Measurements from ENCODE around the gene SRPRB. TPM values are rescaled to one million over a fixed set of nuclear protein-coding genes. Genes with fewer than 3 reads are reported as not detected.

Gene SRPRB
- total and polyA plus RNA-seq, 2 experiments from 2014 or later: 25.6 to 36.0 TPM

DNA sequence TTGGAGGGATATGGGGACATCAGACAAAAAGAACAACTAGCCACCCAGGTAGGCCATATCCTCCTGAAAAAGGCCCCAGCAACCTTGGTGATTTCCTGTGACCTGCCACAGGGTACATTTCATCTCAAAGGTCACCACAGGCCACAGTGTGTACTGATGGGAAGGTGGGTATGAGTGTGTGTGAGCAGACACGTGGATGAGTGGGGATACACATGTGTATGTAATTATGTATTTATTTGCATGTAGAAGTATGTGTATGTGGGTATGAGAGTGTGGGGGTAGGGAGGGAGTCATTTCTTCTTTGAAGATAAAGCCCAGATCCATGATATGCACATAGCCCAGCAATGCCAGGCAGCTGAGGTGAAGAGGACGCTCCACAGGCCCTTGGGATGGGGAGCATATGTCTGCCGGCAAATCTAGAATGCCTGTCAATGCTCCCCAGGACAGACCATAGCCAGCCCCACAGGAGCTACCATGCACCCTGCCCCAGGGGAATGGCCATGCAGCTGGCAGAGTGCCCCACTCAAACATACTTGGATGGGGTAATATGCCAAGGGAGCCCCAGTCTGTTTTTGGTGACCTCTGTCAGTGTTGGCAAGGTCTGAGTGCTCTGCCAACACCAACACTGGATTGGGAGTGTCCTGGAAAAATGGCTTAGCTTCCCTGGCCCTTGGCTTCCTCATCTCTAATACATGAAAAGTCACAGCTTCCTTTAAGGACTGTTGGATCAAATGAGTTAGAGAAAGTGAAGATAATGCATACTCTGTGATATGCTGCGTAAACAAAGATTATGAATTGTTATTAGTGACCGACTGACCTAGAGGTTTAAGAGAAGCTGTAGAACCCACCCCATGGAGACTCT, 47.7 kb downstream of the SRPRB start:
- Histone ChIP-seq H3F3A (replicated peaks; ENCODE audit: low read depth) (no peaks in the 10 kb centered on the region), H3K27me3 (ENCODE audit: insufficient read depth) (no peaks in the 10 kb centered on the region), H4K20me1 (replicated peaks; ENCODE audit: insufficient read depth) (no peaks in the 10 kb centered on the region), H3K27ac (ENCODE audit: low read depth) (no peak overlapping the region), H3K9me2 (ENCODE audit: insufficient read depth) (no peaks in the 10 kb centered on the region), H3K4me3 (no peak overlapping the region), H3K4me2 (no peak overlapping the region), H3K36me3 (ENCODE audit: insufficient read depth) (no peaks in the 10 kb centered on the region), H2AFZ (no peak overlapping the region), H3K79me2 (replicated peaks; ENCODE audit: insufficient read depth) (no peaks in the 10 kb centered on the region), H3K4me1 (ENCODE audit: insufficient read depth) (peaks cover 10% of the 10 kb centered on the region; the same call in 1 of the 2 replicates)
- Mint-ChIP-seq H3K4me3 (no peak overlapping the region), H3K27me3 (ENCODE audit: insufficient read depth, low read depth, poor library complexity) (peaks cover 6% of the 10 kb centered on the region), H3K4me1 (peaks cover 18% of the 10 kb centered on the region), H3K36me3 (ENCODE audit: low read depth) (no peaks in the 10 kb centered on the region), H3K9me3 (no peaks in the 10 kb centered on the region), H3K27ac (no peak overlapping the region)
- no peak for DNase-seq (ENCODE audit: low spot score)
- ATAC-seq: no peak
- TF ChIP-seq NANOG (IDR thresholded peaks at IDR 0.05; ENCODE audit: borderline replicate concordance): no peak
- TF ChIP-seq ZNF331 (CRISPR knock-in tag; IDR thresholded peaks at IDR 0.05; ENCODE audit: low read depth): no peak
- no peak for TF ChIP-seq POLR2AphosphoS5 (IDR thresholded peaks at IDR 0.05; ENCODE audit: low read depth)
- TF ChIP-seq EZH2 (IDR thresholded peaks at IDR 0.05; ENCODE audit: low read depth, unreplicated experiment): no peak
- TF ChIP-seq, protein P1, sequence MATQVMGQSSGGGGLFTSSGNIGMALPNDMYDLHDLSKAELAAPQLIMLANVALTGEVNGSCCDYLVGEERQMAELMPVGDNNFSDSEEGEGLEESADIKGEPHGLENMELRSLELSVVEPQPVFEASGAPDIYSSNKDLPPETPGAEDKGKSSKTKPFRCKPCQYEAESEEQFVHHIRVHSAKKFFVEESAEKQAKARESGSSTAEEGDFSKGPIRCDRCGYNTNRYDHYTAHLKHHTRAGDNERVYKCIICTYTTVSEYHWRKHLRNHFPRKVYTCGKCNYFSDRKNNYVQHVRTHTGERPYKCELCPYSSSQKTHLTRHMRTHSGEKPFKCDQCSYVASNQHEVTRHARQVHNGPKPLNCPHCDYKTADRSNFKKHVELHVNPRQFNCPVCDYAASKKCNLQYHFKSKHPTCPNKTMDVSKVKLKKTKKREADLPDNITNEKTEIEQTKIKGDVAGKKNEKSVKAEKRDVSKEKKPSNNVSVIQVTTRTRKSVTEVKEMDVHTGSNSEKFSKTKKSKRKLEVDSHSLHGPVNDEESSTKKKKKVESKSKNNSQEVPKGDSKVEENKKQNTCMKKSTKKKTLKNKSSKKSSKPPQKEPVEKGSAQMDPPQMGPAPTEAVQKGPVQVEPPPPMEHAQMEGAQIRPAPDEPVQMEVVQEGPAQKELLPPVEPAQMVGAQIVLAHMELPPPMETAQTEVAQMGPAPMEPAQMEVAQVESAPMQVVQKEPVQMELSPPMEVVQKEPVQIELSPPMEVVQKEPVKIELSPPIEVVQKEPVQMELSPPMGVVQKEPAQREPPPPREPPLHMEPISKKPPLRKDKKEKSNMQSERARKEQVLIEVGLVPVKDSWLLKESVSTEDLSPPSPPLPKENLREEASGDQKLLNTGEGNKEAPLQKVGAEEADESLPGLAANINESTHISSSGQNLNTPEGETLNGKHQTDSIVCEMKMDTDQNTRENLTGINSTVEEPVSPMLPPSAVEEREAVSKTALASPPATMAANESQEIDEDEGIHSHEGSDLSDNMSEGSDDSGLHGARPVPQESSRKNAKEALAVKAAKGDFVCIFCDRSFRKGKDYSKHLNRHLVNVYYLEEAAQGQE (IDR thresholded peaks at IDR 0.05; ENCODE audit: unreplicated experiment): no peak
- TF ChIP-seq, protein P2, sequence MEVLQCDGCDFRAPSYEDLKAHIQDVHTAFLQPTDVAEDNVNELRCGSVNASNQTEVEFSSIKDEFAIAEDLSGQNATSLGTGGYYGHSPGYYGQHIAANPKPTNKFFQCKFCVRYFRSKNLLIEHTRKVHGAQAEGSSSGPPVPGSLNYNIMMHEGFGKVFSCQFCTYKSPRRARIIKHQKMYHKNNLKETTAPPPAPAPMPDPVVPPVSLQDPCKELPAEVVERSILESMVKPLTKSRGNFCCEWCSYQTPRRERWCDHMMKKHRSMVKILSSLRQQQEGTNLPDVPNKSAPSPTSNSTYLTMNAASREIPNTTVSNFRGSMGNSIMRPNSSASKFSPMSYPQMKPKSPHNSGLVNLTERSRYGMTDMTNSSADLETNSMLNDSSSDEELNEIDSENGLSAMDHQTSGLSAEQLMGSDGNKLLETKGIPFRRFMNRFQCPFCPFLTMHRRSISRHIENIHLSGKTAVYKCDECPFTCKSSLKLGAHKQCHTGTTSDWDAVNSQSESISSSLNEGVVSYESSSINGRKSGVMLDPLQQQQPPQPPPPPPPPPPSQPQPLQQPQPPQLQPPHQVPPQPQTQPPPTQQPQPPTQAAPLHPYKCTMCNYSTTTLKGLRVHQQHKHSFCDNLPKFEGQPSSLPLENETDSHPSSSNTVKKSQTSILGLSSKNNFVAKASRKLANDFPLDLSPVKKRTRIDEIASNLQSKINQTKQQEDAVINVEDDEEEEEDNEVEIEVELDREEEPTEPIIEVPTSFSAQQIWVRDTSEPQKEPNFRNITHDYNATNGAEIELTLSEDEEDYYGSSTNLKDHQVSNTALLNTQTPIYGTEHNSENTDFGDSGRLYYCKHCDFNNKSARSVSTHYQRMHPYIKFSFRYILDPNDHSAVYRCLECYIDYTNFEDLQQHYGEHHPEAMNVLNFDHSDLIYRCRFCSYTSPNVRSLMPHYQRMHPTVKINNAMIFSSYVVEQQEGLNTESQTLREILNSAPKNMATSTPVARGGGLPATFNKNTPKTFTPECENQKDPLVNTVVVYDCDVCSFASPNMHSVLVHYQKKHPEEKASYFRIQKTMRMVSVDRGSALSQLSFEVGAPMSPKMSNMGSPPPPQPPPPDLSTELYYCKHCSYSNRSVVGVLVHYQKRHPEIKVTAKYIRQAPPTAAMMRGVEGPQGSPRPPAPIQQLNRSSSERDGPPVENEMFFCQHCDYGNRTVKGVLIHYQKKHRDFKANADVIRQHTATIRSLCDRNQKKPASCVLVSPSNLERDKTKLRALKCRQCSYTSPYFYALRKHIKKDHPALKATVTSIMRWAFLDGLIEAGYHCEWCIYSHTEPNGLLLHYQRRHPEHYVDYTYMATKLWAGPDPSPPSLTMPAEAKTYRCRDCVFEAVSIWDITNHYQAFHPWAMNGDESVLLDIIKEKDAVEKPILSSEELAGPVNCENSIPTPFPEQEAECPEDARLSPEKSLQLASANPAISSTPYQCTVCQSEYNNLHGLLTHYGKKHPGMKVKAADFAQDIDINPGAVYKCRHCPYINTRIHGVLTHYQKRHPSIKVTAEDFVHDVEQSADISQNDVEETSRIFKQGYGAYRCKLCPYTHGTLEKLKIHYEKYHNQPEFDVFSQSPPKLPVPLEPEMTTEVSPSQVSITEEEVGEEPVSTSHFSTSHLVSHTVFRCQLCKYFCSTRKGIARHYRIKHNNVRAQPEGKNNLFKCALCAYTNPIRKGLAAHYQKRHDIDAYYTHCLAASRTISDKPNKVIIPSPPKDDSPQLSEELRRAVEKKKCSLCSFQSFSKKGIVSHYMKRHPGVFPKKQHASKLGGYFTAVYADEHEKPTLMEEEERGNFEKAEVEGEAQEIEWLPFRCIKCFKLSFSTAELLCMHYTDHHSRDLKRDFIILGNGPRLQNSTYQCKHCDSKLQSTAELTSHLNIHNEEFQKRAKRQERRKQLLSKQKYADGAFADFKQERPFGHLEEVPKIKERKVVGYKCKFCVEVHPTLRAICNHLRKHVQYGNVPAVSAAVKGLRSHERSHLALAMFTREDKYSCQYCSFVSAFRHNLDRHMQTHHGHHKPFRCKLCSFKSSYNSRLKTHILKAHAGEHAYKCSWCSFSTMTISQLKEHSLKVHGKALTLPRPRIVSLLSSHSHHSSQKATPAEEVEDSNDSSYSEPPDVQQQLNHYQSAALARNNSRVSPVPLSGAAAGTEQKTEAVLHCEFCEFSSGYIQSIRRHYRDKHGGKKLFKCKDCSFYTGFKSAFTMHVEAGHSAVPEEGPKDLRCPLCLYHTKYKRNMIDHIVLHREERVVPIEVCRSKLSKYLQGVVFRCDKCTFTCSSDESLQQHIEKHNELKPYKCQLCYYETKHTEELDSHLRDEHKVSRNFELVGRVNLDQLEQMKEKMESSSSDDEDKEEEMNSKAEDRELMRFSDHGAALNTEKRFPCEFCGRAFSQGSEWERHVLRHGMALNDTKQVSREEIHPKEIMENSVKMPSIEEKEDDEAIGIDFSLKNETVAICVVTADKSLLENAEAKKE (CRISPR knock-in tag; IDR thresholded peaks at IDR 0.05): no peak
- no peak for TF ChIP-seq STAT1 (IDR thresholded peaks at IDR 0.05; ENCODE audit: unreplicated experiment)
- TF ChIP-seq, protein P3, sequence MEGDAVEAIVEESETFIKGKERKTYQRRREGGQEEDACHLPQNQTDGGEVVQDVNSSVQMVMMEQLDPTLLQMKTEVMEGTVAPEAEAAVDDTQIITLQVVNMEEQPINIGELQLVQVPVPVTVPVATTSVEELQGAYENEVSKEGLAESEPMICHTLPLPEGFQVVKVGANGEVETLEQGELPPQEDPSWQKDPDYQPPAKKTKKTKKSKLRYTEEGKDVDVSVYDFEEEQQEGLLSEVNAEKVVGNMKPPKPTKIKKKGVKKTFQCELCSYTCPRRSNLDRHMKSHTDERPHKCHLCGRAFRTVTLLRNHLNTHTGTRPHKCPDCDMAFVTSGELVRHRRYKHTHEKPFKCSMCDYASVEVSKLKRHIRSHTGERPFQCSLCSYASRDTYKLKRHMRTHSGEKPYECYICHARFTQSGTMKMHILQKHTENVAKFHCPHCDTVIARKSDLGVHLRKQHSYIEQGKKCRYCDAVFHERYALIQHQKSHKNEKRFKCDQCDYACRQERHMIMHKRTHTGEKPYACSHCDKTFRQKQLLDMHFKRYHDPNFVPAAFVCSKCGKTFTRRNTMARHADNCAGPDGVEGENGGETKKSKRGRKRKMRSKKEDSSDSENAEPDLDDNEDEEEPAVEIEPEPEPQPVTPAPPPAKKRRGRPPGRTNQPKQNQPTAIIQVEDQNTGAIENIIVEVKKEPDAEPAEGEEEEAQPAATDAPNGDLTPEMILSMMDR (conservative IDR thresholded peaks at IDR 0.05; ENCODE audit: low read depth in 2 of 2): no peak
- TF ChIP-seq ZNF114 (CRISPR knock-in tag; IDR thresholded peaks at IDR 0.05): no peak
- TF ChIP-seq CREB1 (CRISPR knock-in tag; IDR thresholded peaks at IDR 0.05; ENCODE audit: low read depth): no peak
- TF ChIP-seq JUNB (IDR thresholded peaks at IDR 0.05; ENCODE audit: unreplicated experiment): no peak
- TF ChIP-seq, protein P4, sequence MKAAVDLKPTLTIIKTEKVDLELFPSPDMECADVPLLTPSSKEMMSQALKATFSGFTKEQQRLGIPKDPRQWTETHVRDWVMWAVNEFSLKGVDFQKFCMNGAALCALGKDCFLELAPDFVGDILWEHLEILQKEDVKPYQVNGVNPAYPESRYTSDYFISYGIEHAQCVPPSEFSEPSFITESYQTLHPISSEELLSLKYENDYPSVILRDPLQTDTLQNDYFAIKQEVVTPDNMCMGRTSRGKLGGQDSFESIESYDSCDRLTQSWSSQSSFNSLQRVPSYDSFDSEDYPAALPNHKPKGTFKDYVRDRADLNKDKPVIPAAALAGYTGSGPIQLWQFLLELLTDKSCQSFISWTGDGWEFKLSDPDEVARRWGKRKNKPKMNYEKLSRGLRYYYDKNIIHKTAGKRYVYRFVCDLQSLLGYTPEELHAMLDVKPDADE (IDR thresholded peaks at IDR 0.05): no peak
